ENCODE measurements around the gene ACACA. TPM values are rescaled to one million over a fixed set of nuclear protein-coding genes. Genes with fewer than 3 reads are reported as not detected.
A peak's percentile ranks its signal among the peaks of the same experiment; 100 is the strongest.

ACACA gene
- total RNA-seq, 1 experiment from 2014 or later = 43.6 TPM

DNA sequence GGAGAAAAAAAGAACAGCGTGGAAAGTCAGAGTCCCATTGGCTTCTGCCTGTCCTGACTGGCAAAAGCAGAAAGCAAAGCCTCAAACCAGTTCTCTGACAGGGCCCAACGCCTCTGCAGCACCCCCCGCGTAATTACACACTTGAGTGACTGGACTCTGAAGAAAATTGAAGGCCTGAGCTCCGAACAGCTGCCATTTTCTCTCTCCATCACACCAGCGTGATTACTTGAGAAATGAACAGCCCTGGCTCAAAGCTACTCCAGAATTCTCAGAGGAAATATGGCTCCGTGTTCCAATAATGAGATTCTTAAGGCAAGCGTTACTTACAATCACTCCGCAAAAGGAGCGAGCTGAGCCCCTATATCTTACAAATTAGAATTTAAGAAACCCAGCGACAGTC lies 173.6 kb downstream of the ACACA start:
- DNase-seq (ENCODE audit: low read depth) = no peak

DNA sequence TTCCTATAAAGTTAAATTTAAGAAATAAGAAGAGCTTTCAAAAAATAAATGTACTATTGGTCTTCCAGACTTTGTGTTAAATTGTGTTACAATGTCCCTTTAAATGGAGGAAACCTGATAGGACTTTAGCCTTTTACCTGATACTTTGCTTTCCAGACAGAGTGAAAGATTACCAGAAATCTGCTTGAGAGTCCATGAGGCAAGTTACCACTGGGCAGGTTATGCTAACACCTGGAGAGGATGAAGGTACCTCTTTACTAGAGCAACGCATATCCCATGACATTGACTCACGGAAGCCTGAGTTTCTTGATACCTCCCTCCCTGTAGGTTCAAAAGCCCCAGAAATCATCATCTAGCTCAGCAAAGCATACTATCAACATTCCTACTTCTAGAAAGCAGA lies 174.7 kb downstream of the ACACA start:
- no peak for DNase-seq (ENCODE audit: low read depth)

GRCh38 chr17:37230633-37231032 lies 176.0 kb downstream of the ACACA start:
- no peak for DNase-seq (ENCODE audit: low read depth)

DNA sequence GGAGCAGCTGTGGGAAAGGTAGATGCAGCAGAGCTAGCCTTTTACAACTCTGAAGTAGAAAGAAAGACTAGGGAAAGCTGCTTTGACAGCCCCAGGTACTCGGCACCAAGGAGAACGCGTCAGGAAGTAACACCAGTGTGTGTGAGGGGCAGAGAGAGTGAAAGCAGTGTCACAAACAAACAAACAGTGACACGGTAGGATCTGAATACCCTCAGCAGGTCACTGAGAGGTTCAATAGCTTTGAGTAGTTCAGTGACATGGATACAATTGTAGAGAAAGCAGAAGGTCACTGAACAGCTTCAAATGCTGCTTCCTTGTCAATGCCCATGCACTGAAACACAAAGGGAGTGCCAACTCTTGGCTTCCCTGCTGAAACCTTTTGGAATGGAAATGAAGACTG lies 181.2 kb downstream of the ACACA start:
- DNase-seq (ENCODE audit: low read depth) = no peak

DNA sequence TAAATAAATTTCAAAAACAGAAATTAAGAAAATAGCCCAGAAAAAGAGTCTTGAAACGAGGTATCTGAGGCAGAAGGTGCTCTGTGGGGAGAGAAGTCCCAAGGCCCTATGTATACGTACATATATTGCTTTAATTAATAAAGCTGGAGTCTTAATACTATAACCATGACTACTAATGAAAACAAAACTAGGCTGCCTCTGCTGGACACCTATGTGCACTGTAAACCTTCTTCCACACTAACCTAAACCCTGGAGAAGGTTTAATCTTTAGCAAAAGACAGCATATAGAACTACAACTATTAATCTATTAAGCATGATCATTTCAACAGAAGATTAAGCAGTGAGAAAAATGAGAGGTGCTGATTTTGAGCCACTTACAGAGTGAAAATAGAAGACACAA lies 184.8 kb downstream of the ACACA start:
- DNase-seq (ENCODE audit: low read depth) = no peak

GRCh38 chr17:37220607-37220953 lies 186.1 kb downstream of the ACACA start:
- DNase-seq (ENCODE audit: low read depth) = no peak

DNA sequence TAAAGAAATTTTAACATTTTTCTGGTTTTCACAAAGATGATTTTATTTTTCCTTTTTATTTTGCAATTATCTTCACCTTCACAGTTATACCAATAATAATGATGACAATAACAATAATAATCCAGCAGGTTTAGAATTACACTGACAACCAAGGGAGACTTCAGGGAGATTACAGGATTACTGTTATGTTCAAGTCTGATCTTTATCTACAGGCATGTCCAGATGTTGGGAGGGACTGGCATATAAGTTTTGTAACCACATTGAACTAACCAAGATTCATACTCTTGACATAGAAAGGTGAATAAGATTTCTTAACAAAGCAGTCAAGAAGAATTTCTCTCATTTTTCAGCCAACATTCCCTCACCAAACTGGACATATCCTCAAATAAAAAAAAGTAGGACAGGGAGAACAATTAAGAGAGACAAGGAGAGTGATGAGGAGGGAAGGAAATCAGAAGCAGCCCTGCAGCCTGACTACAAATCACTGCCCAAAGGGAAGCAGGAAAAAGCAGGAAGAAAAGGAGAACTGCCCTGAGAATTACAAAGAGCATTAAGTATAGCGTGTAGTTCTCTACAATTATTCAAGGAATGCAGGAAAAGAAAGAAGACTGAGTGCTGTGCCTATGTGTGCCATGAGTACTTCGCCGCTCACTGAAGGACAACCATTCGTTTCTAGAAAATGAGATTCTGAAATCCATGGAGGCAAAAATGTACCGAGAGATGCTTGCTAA lies 186.6 kb downstream of the ACACA start:
- no peak for DNase-seq (ENCODE audit: low read depth)

GRCh38 chr17:37218849-37219248 lies 187.8 kb downstream of the ACACA start:
- no peak for DNase-seq (ENCODE audit: low read depth)

DNA sequence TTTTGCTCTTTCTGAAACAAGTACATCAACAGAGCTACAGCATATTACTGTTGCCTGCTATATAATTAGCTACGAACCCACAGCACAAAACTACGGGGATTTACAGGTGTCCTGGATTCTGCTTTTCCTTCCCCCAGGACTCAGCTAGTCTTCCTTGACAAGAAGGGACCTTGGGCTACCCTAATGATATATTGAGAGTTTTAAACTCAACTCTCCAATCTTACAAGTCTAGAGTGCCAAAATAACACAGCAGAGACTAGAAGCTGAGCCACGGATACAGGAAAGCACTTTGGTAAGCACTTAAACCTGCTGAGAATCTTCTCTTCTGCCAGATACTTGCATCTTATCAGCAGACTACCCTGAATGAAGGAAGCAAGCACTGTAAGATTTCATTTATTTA lies 192.2 kb downstream of the ACACA start:
- DNase-seq (ENCODE audit: low read depth) = no peak

DNA sequence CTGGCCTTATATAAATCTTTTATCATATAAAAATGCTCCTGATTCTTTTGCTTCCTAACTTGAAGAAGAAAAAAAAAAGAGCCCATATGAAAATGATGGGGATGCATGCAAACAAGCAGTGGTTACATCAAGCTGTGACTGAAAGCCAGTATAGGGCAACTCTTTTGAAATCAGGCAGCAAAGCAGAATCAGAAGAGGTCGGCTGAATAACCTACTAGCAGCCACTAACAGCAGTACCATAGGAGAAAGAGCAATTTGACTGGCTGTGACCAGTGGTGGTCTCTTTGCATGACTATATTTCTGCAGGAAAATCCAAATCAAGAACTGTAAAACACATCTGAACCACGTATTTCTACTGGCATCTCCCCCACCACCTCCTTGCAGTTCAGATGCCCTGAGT lies 192.7 kb downstream of the ACACA start:
- no peak for DNase-seq (ENCODE audit: low read depth)

DNA sequence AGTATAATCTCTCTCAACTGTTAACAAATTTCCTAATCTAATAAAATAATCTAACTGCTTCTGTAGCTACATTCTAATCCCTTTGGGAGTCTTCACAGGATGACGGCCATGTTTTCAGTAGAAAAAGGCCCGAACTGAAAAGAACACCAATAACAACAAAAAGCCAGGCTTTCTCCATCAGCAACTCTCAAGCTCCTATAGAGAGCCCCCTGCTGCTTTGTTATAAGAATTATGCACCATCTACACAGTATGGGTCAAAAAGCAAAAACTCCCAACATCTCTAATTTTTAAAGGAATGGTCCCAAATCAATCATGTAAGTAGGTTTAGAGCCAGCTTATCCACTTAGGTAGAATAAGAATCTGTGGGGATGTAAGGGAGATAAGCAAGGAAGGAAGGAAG lies 194.5 kb downstream of the ACACA start:
- DNase-seq (ENCODE audit: low read depth) = no peak

DNA sequence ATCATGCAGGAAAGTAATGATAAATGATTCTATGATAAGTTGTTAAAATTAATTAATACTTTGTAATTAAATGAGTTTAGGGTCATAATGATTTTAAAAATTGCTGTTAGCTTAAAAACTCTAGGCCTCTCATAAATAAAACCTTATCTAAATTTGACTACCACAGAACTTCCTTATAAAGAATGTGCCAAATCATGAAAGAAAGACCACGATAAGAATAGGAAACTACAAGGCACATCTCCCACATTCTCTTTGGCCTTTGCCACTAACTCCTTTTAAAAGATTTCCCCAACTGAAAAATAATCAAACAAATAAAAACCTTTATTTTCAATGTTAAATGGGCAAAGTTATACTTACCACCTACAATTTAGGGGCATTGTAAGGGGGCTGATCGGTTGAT lies 195.5 kb downstream of the ACACA start:
- no peak for DNase-seq (ENCODE audit: low read depth)

- no peak for DNase-seq (ENCODE audit: low read depth)
Observed at GRCh38 chr17:37207103-37207502, 199.5 kb downstream of the ACACA start.

GRCh38 chr17:37206299-37206698 lies 200.3 kb downstream of the ACACA start:
- DNase-seq (ENCODE audit: low read depth) = no peak

GRCh38 chr17:37200497-37200896 lies 206.1 kb downstream of the ACACA start:
- no peak for DNase-seq (ENCODE audit: low read depth)

DNA sequence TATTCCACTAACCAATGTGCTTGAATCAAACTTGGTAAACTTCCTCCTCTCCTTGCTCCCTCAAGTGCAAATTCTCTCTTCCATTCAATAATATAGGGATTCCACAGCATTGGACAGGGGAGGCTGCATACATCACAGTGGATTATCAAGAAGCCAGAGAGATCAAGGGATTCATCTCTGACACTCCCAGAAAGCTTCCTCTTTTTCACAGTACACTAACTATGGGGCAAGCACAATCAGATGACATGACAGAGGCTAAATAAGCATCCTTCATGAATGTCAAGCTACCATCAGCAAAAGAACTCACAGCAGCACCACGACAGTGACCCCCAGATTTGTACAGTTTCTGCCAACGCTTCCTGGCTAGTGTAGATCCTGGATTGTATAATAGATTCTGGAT lies 209.3 kb downstream of the ACACA start:
- no peak for DNase-seq (ENCODE audit: low read depth)

- DNase-seq (ENCODE audit: low read depth) = no peak
Observed at GRCh38 chr17:37194208-37194607, 212.4 kb downstream of the ACACA start.

- DNase-seq (ENCODE audit: low read depth) = peak; percentile 55
Observed at GRCh38 chr17:37191219-37191618, 215.4 kb downstream of the ACACA start.

DNA sequence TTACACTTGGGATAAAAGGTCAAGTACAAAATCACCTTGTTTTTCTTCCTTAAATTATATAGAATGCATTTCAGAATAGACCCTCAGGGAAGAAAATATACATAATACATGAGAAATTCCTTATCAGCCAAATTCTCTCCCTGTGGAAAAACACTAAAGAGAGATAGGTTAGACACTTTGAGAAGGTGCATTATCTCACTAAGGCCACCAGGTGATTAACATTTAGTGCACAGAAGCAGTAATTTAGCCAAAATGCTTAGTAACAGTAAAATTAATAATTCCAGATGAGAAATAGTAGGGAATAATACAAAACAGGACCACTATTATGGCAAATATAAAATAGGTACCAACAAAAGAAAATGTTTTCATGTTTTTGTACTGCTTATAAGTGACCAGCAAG lies 216.1 kb downstream of the ACACA start:
- DNase-seq (ENCODE audit: low read depth) = no peak

- no peak for DNase-seq (ENCODE audit: low read depth)
Observed at GRCh38 chr17:37188157-37188556, 218.5 kb downstream of the ACACA start.

- DNase-seq (ENCODE audit: low read depth) = no peak
Observed at GRCh38 chr17:37187262-37187661, 219.4 kb downstream of the ACACA start.

- DNase-seq (ENCODE audit: low read depth) = peak; percentile 57
Observed at GRCh38 chr17:37182786-37183465, 223.7 kb downstream of the ACACA start.

DNA sequence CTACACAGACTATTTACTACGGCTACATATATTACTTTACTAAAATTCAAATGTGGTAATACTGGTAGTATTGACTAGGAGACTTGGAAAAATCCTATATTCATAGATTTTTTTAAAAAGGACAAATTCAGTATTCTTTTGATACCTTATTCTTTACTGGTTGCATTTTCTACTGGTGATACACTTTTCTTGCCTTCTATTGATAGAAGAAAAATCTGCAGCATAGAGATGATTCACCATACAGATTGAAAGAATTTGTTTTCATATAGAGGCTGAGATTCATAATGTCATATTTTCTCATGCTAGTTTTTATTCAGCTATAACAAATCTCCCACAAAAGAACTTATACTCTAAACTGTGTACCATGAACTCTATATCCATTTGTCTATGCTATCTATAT lies 226.3 kb downstream of the ACACA start:
- no peak for DNase-seq (ENCODE audit: low read depth)
